ENCODE results near the gene EGFLAM.
"Not testable (repeated sequence)": the region's sequence is repeated elsewhere in the genome, so short reads cannot be mapped to it uniquely, and the experiment has no call there.

Gene EGFLAM

DNA sequence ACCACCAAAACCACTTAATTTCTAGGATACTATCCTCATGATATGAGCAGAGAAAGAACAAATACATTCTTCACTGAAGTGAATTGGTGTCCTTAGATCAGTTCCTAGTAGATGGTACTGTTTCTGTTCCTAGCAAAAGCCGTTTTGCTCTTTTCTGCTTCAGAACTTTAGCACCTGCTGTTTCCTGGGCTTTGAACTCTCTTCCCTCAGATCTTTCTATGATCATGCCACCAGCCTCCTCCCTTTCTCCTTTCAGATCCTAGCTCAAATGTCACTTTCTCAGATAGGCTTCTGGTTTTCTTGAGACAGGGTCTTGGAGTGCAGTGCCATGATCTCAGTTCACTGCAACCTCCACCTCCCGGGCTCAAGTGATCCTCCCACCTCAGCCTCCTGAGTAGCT lies 118.0 kb downstream of the EGFLAM start:
- no peak for DNase-seq (ENCODE audit: low spot score)

DNA sequence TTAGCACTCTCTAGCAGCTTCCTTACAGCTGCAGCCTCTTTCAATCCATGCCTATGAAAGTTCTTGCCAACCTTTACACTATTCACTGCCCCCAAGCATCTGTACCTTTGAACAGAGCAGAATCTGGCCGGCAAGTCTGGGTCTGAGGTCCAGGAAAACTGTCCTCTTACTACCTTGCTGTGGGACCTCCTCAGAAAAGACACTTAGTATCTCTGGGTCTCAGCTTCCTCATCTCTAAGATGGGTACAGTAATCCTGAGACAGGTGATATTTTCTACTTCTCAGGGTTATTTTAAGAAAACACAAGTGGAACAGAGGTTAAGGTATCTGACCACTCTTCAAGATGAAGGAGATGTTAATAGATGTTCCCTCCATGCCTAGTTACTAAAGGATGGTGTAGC lies 120.2 kb downstream of the EGFLAM start:
- no peak for DNase-seq (ENCODE audit: low spot score)

DNA sequence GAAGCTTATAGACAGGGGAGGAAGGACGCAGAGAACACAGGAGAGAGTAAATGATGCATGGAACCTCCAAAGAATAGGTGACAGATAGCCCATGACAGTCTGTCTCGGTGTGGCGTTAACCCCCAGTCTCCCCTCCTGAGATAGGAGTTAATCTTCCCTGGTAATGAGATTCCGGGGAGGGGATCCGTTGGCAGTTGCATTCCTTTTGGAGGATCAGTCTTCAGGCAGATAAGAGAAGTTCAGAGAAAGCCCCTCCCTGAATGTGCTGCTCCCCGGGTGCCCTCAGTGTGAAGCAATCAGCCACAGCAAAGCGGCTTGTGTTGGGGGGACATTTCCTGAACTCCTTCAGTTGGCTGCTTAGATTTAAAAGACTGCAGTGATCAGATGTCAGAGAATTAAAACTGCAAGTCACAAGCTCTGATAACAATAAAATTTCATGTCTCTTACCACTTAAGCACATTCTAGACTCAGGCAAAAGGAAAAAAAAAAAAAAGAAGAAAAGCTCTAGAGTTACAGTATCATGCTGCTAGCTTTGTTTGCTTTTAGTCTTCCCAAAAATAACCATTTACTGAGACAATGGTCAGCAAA lies 121.1 kb downstream of the EGFLAM start:
- DNase-seq (ENCODE audit: low spot score): no peak

DNA sequence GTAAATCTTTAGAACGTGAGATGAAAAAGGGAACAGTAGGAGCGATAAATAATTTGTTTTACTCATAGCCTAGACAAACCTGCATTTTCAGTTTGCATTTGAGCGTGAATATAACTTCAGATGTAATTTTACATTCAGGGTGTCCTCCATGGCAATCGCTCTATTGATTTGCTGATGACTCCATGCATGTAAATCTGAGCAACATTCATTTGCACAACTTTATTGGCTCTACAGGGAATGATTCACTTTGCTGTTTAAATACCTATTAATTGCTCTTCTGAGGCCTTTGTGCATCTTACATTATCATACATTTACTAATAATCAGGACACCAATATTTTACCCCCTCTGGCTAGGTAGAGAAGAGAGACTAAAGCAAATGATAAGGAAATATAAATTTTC lies 122.2 kb downstream of the EGFLAM start:
- no peak for DNase-seq (ENCODE audit: low spot score)

DNA sequence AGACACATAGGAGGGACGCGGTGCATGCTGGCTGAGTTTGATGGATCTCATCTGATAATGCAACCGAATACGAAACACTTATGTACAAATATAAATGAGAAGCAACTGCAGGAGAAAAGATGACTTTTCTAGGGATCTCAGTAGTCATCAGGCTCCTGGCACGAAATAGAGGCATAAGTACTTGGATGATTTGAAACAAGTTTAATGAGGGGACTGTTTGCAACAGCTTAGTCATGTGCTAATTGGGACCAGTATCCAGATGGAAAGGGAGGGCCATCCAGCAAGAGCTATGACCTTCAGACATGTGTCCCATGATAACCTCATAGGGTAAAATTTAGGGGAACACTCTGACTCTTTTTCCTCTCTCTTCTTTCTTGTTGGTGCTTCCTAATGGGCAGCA lies 123.0 kb downstream of the EGFLAM start:
- no peak for DNase-seq (ENCODE audit: low spot score)

DNA sequence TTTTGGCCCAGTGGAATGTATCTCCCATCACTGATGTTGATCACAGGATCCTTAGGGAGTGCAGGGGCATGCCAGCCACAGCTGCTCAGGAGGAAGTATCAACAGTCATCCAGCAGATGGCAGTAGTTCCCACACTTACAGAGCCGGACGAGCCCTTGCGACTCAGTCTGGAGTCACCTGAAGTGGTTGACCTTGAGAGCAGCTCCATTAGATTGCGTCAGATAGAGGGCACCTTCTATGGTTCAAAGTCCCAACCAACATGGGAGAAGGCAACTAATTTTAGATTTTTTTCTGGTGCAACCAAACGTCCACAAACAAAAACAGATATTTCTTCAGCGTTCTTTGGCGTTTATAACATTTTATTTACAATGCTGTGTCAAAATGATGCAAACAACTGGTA lies 124.5 kb downstream of the EGFLAM start:
- peak; percentile 30 for DNase-seq (ENCODE audit: low spot score)

DNA sequence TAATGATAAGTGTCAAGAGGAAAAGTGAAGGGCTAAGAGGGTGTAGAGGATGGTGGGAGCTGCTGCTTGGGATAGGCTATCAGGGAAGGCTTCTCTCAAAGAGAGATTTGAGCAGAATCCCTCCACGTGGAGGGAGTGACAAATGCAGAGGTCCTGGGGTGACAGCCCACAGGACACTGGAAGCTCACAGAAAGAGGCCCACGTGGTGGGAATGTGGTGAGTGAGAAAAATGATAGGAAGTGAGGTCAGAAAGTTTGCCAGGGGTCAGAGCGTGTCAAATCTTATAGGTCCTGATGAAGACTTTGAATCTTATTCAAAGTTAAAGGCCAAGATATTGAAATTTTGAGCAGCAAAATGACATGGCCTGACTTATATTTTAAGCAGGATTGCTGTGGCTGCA lies 125.3 kb downstream of the EGFLAM start:
- no peak for DNase-seq (ENCODE audit: low spot score)

DNA sequence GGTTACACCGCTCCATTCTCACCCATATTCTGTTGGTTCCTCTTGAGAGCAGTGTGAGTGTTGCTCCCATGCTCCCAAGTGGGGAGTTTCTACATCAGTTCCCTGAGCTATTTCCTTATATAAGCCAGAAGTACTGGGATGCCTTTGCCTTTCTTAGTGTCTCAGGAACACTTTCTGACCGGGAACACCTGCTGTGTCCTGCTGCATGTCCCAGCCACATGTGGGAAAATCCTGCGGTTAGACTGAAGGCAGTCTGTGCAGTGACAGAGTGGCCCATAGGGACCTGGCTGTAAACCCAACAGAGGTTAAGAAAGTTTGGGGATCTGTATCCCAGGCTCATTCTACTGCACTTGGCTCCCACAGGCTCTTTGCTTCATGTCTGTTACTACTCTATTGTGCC lies 126.0 kb downstream of the EGFLAM start:
- no peak for DNase-seq (ENCODE audit: low spot score)

DNA sequence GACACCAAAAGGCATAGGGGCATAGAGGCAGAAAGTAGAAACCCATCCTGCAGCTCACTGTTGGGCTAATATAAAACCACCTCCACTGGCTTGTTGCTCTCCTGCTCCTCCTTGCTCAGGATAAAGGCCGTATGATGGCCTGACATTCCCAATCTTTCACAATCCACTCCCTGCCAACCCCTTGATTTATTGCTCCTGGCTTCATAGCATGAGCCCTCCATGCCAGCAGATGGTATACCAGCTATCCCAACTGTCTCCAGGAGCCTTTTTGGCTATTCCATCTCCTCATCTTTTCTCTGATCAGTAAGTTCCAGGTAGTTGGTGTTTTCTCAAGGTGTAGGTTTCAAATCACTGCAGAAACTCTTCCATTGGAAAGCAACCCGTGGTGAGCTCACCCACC lies 128.8 kb downstream of the EGFLAM start:
- no peak for DNase-seq (ENCODE audit: low spot score)

DNA sequence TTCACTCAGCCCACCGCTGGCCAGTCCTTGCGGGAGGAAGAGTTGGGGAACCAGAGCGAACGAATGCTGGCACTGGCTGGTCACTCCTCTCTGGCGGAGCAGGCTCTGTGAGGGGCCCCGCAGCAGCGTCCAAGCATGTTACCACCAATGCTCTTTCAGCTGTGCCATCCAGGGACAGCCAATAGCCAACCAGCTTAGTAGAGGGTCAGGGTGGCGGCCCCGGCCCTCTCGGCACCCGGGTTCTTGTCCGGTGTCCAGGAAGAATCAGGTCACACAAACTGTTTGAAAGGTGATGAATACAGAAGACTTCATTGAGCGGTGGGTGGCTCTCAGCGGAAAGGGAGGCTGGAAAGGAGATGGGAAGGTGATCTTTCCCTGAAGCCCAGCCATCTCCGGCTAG lies 135.3 kb downstream of the EGFLAM start:
- DNase-seq (ENCODE audit: low spot score): no peak

DNA sequence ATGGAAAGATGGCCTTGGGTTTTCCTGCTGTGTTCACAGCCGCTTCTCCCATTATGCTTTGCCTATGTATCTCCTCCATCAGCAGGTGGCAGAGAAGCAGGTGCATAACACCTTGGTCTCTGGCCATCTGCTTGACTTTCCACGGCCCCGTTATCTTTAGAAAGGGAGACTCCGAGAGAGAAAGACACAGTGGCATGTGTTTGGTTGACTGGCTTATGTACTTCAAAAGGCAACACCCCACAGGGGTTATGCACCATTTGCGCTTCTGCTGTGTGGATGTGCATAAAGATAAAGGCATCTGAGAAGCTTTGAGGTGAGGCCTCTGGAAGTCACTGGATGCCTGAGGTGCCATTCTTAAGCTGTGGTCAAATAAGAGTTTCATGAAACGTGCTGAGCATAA lies 138.4 kb downstream of the EGFLAM start:
- no peak for DNase-seq (ENCODE audit: low spot score)

DNA sequence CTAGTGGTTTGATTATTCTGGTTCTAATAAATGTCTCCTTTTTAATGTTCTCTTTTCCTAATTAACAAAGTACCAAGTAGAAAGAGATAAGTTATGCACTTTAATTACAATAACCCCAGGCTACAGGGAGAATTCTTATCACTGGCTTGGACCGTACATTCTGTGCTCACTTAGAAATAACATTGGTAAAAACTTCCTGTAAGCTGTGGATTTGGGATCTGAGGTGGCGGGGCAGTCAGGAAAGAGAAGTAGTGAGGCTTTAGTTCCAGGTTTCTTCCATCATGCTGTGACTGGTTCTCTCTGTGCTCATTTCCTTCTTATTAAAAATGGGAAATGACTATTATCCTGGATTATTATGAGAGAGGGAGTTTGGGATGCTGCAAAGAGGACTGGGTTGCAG lies 142.0 kb downstream of the EGFLAM start:
- DNase-seq (ENCODE audit: low spot score): no peak

DNA sequence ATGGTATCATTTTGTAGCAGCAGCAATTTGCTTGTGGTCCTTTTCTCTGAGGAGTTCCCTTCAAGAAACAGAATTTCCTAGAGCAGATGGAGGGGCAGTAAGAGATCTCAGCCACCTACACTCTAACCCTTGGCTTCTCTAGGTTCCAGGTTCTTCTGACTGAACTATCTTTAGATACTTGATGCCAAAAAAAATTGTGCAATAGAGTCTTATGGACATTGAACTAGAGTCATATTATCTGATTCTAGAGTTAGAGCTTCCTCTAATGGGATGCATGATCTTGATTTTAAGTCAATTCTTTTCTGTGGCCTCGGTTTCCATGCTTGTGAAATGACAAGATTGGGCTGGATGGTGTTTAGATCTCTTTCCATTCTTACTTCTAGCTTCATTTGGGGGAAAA lies 142.8 kb downstream of the EGFLAM start:
- no peak for DNase-seq (ENCODE audit: low spot score)

DNA sequence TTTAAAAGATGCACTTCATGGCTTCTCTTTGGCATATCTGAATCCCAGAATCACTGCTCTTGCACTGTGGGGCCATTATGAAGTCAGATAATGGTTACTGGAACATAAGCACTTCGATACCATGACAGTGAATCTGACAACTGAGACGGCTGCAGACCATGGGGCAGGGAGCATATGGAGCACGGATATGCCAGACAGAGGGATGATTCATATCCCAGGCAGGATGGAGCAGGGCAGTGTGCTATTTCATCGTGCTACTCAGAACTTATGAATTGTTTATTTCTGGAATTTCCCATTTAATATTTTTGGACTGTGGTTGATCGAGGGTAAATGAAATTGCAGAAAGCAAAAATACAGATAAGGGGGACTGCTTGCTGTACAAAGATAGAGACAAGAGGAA lies 145.0 kb downstream of the EGFLAM start:
- DNase-seq (ENCODE audit: low spot score): no peak

DNA sequence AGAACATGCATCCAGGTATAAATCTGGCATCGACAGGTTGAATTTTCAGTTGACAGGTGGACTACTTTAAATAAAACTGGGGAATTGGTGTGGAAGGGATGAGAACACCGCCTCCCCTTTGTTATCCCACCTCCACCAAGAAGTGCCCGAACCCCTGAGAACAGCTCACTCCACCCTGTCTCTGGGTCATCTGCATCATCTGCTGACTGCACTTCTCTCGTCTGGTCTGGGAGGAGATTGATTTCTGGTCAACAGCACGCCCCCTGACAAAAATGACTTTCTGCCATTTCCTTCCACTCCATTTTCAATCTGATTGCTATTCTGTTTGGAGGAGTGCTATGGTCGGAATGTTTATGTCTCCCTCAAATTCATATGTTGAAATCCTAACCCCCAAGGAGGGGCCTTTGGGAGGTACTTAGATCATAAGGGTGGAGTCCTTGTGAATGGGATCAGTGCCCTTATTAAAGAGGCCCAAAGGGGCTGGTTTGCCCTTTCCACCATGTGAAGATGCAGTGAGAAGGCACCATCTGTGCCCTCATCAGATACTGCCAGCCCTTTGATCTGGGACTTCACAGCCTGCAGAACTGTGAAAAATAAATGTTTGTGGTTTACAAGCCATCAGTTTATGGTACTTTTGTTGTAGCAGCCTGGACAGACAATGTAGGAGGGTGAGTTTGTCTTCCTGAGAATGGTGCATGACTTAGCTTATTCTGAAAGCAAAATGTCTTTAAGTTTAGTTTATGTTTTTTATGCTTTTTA lies 145.7 kb downstream of the EGFLAM start:
- no peak for DNase-seq (ENCODE audit: low spot score)

DNA sequence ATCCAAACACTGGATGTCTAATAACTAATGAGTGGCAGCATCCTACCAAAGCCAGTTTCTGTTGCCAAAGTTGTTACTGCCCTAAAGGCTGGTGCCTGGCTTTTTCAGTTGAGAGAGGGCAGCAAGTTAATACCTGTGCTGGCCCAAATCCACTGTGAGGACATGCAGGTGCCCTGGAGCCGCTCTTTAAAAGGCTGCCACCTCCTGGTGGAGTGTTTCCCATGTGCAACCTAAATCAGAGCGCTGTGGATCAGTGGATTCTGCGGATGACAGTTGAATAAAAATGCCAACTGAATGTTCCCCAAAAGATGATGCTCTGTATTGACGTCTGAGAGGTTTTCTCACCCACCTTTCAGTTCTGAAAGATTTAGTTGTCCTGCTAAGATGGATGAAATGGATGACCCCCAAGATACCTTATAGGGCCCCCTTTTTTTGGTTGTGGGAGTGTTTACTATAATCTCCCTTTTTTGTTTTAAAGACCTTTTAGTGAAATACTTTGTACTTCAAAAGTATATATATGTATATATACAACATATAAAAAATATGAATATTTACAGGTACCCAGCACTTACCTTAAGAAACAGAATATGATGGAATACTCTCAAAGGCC lies 146.4 kb downstream of the EGFLAM start:
- DNase-seq (ENCODE audit: low spot score): no peak

DNA sequence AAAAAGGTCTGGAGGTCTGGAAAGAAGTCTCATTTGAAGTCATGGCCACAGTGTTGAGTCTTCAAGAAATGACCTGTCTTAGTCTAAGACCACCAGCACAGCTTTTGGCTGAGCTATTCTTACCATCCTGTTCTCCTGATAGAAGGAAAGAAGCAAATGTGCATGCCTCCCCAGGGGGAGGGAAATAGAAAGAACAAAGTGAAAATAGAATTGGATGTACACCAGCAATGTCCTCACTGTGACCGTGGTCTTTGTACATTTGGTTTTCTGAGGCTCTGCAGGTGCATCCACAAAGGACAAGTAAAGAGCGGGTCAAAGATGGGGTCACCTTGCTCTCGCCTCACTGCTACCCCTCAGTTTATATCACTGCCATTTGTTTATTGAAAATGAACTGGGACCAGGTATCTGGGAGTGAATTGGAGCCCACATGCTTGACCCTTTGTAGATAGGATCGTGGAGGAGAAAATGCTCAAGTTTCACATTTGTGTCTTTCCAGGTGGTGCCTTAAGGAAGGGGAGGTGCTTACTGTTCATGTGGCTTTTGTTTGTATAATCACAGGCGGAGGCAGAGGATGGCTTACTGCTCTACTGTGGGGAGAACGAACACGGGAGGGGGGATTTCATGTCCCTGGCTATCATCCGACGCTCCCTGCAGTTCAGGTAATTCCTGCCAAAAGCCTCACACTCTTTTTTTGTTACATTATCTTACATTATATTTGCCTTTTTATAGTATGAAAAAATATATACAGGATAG lies 150.3 kb downstream of the EGFLAM start:
- DNase-seq (ENCODE audit: low spot score): no peak

DNA sequence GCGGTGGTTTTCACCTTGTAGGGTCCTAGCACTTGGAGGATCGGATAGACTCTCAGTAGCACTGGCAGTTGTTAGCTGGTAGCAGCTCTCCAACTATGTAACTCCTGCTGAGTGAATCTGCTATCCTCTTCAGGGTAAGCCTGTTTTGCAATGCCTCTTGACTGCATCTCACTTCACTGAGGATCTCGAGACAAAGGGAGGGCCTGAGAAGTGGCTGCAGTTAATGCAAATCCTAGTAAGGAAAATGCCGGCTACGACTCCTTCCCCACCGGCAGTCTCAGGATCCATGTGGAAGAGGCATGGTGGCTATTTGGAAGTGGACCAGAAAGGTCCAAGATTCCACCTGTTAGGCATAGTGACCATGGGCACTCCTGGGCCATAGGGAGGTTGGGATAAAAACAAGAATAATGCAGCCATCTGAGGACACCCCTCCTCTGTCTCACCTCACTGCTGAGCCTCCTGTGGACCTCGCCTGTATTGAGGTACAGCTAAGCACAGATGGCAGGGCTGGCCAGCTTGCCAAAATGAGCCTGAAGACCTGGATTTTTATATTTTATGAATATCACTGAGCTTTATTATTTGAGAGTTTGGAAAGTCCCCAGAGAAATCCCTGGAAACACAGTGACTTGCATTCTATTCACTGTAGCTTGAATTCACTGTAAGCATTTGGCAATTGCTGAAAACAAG lies 152.1 kb downstream of the EGFLAM start:
- DNase-seq (ENCODE audit: low spot score): no peak

DNA sequence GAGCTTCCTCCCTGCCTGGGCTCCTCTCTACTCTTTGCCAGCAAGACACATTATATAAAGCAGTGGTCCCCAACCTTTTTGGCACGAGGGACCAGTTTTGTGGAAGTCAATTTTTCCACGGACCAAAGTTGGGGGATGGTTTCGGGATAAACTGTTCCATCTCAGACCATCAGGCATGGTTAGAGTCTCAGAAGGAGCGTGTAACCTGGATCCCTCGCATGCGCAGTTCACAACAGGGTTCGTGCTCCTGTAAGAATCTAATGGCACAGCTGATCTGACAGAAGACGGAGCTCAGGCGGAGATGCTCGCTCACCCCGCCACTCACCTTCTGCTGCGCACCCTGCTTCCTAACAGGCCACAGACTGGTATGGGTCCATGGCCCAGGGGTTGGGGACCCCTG lies 155.3 kb downstream of the EGFLAM start:
- DNase-seq (ENCODE audit: low spot score): no peak

DNA sequence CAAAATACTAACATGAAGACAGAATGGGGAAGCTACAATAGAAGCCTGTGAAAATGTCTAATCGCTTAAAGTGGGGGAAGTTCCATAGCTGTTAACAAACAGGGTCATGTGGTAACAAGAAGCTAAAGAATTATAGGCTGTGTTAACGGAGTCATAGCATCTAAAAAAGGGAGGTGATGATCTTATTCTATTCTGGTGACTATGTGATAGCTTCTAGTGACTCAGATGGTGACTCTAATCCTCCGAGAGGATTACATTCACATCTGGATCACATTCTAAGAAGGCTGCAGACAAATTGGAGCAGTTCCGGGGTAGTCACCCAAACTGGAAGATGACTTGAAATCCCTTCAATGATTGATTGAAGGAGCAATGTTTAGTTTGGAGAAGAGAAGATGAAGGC lies 156.0 kb downstream of the EGFLAM start:
- DNase-seq (ENCODE audit: low spot score): no peak

DNA sequence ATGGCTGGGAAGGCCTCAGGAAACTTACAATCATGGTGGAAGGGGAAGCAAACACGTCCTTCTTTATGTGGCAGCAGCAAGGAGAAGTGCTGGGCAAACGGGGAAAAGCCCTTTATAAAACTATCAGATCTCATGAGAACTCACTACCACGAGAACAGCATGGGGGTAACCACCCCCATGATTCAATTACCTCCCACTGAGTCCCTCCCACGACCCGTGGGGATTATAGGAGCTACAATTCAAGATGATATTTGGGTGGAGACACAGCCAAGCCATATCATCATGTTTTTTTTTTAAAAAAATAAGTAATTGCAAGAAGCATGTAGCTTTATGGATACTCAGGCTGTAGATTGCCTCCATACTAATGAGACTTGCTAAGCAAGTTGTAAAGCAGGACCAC lies 157.4 kb downstream of the EGFLAM start:
- DNase-seq (ENCODE audit: low spot score): not testable (repeated sequence)

DNA sequence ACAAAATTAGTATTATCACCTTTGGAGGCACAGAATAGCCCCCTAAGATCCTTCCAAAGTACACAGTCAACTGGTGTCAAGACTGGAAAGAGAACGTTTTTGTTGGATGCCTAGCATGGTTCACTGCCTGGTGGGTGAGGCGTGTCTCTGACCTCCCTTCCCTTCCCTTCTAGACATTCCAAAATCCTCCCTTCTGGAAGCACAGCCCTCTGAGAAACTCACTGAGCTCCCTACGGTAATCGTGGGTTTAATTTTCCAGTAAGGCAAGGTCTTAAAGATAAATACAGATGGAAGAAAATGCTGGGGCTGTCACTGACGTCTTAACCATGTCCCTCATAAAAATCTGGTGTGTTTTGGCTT lies 159.3 kb downstream of the EGFLAM start:
- no peak for DNase-seq (ENCODE audit: low spot score)

DNA sequence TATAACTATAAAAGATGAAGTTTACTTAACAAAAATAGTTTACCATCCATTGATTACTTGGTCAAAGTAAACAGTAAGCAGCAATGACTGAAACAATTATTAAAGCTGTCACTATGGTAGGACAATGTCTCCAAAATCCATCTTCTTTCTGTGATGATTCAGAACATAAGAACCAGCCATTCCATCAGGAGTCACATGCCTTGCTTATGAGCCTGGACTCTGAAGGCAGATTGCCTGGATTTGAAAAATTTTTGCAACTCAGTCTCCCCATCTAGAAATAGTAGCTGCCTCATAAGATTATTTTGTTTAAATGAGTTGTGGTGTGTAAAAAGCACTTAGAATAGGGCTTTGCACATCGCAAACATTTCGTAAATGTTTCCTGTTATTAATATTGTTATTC lies 161.9 kb downstream of the EGFLAM start:
- DNase-seq (ENCODE audit: low spot score): no peak

Measured in hematopoietic multipotent progenitor cell treated with erythropoietin and hydrocortisone succinate and interleukin-3 and kit ligand, for 15 days (in vitro differentiated cells).